Hematopoietic multipotent progenitor cell treated with erythropoietin and hydrocortisone succinate and interleukin-3 and kit ligand, for 4 days (in vitro differentiated cells): Measurements from ENCODE around the gene LRRC75A.
"Not testable (repeated sequence)": the region's sequence is repeated elsewhere in the genome, so short reads cannot be mapped to it uniquely, and the experiment has no call there.

ENCODE experiments used
- DNase-seq: peaks from one replicate; pipeline ENCODE4 v3.0.0-alpha.2; 2015

Gene LRRC75A

GRCh38 chr17:16468428-16468992 lies 23.5 kb downstream of the LRRC75A start:
- DNase-seq = no peak

GRCh38 chr17:16467886-16468285 lies 24.1 kb downstream of the LRRC75A start:
- DNase-seq = no peak

DNA sequence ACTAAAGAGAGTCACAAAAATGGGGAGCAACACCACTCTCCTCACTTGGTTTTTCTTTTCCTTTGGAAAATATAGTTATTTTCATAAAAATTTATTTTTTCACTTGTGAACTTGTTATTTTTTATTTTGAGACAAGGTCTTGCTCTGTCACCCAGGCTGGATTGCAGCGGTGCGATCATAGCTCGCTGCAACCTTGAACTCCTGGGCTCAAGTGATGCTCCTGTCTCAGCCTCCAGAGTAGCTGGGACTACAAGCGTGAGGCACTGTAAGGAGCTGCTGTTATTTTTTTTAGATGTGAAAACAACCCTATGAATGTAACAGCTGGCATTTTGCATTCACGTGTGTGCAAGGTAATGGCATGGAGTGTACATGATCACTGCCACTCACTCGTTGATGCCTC lies 24.9 kb downstream of the LRRC75A start:
- DNase-seq = no peak

DNA sequence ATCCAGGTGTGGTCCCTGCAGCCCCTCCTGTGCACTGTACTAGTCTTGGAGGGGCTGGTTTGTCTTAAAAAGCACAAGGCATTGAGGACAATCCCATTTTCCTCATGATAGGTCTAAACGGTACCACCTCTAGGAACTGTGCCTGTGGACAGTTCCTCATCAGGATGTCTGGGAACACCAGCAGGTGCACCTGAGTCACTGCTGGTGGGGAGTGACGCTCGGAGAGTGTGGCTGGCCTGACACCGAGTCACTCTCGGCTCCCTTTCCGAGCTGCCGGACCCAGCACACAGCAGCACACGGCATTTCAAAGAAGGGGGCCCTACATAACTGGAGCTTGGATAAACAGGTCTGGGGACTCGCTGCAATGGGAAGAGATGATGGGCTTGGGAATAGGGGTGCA lies 25.6 kb downstream of the LRRC75A start:
- DNase-seq = no peak

DNA sequence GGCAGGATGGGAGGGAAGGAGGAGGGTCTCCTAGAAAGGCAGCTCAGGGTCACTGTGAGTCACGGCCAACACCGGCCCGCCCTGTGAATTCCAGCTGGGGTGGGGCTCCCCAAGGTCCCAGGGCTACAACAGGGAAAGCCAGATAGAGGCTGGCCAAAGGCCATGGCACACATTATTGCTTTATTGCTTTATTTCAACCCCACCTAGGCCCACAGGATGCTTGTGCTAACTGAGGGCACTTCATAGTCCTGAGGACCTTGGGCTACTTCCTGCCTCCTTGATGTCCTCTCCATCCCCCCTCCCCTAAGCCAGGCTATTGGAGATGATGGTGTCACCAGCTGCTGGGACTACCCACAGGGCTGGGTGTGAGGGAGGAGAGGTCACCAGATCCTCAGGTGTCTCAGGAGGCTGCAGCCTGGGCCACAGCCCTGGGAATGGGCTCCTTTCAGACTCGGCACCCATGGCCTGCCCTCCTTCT lies 26.1 kb downstream of the LRRC75A start:
- no peak for DNase-seq

- no peak for DNase-seq
Observed at GRCh38 chr17:16465052-16465312, 27.0 kb downstream of the LRRC75A start.

- DNase-seq = no peak
Observed at GRCh38 chr17:16464303-16465051, 27.5 kb downstream of the LRRC75A start.

DNA sequence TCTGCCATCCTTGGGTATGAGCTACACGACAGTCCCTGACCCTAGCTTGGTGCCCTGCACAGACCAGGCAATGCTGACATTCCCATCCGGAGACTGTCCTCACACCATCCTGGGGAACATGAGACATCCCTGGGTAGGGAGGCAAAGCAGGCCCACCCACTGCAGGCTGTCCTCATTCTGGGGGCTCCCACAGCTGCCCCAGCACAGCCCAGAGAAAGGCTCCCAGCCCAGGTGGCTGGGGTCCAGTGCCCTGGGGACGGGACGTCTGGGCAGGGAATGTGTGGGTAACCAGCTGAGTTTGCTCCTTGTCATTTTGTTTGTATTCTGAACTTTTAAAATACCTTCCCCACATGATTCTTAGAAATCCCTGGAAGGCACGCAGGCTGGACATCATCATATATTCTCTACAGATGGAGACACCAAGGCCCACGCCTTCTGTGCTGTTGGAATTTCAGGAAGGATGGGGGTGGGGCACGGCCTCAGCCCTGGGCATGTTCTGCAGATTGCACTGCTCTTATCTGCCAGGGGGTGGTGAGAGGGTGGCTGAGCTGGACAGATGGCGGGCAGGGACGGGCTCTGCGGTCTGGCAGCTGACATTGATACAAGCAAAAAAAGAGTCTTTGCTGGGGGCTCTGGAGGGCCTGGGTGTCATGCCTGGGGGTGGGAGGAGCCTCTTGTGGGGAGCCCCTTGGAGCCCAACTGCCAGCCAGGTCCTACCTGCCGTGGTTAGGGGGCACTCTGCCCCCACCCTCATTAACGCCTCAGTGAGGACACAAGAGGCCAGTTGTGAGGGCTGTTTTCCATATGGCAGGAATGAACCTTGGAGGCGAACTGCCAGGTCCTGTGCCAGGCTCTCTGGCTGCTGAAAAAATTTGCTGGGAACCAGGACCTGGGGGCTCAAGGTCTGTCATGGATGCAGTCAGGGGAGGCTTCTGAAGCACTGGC lies 28.4 kb downstream of the LRRC75A start:
- peak; percentile 75 for DNase-seq

DNA sequence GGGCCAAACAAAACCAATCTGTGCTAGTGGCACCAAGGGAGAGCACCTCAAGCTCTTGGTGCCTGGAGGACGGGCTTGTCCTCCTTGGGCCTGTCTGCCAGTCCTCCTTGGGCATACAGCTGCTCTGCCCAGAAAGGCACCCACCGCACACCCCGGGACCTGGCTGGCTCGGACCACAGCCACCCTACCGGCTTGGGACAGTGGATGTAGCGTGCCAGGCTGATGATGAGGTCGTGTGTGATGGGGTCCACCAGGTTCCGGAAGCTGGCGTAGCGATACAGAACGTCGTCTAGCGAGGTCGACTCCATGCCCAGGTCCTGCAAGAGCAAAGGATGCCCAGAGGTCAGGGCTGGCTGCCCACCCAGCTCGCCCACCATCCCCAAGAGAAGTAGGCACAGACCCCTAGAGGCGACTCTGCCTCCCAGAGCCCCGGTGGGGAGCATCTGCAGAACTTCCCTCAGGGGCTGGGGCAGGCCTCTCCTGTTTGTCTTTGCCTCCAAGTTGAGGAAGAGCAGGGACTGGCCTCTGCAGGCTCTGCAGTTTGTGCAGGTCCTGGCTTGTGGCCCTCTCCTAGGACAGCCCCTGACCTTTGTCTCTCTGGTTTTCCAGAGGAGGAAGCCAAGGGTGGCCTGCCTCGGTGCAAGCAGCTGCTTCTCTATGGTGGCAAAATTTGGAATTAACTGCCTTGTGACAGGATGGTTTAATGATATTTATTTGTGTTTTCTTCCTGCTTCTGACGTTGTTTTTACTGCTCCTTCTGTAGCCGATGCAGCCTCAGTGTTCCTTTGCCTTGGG lies 29.7 kb downstream of the LRRC75A start:
- no peak for DNase-seq

DNA sequence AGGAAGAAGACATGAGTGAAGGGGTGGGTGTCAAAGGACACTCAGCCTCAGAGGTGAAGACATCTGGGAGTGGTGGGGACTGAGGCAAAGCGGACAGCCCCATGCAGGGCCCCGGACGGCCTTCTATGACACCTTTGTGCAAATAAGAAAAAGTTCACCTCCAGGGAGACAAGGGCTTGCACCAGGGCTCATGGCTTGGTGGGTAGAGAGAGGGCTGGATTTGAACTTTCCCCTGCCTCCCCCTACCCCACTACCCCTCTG lies 30.5 kb downstream of the LRRC75A start:
- no peak for DNase-seq

GRCh38 chr17:16460796-16461605 lies 31.0 kb downstream of the LRRC75A start:
- DNase-seq = no peak

DNA sequence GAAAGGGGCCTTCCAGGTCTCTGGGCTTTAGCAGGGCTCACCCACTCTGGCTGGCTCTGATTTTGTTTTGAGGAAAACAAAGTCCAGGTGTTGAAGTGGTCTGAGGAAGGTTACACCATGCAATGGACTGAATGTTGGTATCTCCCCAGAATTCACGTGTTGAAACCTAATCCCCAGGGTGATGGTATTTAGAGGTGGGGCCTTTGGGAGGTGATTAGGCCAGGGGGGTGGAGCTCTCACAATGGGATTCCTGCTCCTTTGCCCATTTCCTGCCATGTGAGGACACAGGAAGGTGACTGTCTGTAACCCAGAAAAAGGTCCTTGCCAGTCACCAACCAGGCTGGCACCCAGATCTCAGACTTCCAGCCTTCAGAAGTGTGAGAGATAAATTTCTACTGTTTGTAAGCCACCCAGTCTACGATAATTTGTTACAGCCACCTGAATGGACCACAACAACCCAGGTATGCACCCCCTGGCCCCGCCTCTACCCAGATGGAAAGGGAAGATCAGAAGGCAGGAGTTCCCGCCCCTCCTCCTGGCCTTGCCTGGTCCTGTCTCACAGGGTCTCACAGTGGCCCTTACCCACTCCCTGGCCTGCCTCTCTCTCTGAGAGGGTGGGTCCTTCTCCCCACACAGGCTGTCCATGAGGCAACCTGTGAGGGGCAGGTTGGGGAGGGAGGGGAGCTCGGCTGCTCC lies 32.0 kb downstream of the LRRC75A start:
- DNase-seq = no peak

- DNase-seq = no peak
Observed at GRCh38 chr17:16459271-16459670, 32.7 kb downstream of the LRRC75A start.

DNA sequence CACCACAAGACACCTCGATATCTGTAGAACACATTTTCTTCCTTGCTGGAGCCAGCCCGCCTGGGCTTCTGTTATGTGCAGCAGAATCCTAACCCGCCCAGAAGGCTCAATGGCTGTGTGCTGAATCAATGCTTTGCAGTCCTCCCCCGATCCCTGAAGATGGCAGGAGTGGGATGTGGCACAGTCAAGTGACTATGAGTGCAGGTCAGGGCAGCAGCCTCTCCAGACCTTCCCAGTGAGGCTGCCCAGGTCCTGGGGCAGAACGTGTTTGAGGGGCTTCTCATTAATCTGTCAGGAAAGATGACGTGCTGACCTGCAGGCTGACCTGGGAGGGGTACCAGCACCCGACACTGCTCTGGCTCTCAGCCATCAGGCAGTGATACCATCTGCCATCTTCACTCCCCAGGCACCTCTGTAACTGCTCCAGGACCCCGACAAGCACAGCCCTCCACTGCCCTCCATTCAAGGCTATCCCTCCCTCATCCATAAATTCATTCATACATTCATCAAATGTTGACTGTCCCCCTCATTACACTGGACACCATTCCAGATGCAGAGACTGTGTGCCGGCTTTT lies 35.2 kb downstream of the LRRC75A start:
- DNase-seq = peak; percentile 66

DNA sequence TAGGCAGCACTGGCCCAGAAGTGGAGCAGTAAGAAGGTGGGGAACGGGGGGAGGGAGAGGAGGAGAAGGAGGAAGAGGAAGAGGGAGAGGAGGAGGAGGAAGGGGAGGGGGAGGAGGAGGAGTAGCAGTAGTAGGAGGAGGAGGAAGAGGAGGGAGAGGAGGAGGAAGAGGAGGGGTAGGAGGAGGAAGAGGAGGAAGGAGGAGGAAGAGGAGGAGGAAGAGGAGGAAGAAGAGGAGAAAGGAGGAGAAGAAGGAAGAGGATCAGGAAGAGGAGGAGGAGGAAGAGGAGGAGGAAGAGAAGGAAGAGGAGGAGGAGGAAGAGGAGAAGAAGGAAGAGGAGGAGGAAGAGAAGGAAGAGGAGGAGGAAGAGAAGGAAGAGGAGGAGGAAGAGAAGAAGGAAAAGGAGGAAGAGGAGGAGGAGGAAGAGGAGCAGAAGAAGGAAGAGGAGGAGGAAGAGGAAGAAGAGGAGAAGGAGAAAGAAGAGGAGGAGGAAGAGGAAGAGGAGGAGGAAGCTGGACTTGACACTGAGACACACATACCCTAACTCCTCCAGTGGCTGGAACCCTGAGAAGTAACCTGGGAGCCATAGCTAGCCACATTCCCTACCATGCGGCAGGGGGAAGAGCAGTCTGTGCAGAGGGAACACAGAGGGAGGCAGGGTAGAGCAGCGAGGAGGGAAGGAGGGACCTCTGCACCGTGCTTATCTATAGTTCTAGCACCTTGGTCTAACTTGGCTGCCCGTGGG lies 35.8 kb downstream of the LRRC75A start:
- DNase-seq = no peak

DNA sequence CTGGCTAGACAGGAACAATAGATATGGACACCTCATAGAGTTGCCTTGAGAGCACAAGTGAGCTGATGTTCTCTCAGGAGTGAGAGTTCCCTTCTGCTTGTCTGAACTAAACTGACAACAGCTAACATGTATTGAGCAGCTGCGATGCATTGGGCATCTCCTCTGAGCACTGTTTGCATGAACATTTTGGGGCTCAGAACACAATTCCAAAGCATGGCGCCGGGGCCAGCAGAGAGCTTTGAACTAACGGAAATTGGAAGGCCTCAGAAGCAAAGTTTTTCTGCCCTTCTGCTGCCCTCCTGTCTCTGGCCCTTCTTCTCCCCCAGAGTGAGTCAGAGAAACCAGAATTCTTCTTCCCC lies 38.5 kb downstream of the LRRC75A start:
- no peak for DNase-seq

DNA sequence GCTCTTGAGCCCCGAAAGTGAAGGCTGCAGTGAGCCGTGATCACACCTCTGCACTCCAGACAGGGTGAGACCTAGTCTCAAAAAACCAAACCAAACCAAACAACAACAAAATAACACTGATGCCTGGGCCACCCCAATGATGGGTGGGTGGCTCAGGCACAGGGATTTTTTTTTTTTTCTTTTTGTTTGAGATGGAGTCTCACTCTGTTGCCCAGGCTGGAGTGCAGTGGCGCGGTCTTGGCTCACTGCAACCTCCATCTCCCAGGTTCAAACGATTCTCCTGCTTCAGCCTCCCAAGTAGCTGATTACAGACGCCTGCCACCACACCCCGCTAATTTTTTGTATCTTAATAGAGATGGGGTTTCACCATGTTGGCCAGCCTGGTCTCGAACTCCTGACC lies 39.7 kb downstream of the LRRC75A start:
- not testable (repeated sequence) for DNase-seq

DNA sequence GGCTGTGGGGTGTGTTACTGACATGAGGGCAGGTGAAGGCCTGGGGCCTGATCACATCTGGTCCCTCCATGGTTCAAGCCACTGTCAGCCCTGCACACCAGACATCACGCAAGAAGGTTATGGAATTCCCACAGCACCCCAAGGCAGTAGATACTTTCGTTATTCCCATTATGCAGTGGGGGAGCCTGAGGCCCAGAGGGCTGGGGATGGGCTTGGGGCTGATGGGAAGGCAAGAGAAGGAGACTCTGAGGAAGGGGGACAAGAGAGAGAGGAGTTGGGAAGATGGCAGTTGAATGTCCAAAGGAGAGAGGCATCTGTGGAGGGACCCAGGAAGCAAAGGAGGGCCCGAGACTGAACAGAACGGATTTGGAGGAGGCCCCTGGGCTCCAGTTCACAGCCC lies 42.0 kb downstream of the LRRC75A start:
- DNase-seq = no peak

- DNase-seq = peak; percentile 34
Observed at GRCh38 chr17:16449121-16449570, 42.8 kb downstream of the LRRC75A start.

DNA sequence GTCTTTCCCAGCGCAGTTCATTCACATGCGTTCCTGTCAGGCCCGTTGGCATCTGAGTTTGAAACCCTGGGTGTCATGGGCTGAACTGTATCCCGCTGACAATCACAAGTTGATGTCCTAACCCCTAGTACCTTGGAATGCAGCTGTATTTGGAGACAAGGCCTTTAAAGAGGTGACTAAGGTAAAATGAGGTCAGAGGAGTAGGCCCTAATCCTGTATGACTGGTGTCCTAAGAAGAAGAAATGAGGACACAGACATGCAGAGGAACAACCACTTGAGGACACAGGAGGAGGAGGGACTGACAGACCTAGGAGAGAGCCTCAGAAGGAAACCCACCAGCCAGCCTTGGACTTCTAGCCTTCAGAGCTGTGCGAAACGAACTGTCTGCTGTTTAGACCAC lies 43.5 kb downstream of the LRRC75A start:
- DNase-seq = peak; percentile 19

DNA sequence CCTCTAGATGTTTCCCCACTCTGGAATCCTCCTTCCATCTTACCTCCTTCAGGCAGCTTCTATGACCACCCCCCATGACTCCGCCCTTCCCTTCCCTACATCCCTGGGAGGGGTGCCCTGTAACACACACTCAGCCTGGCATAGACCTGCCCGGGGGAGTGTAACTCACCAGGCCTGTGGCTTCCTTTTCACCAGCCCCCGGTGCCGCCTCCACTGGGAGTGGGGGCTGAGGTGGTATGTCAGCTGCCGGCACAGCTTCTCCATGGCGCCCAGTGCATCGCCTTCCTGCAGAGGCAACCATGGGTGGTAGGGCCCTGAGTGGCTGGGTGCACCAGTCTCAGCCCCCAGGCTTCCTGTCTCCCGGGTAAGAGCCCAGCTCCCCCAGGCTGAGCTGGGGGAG lies 44.3 kb downstream of the LRRC75A start:
- DNase-seq = peak; percentile 46
